ENCODE data around the gene MTG2. TPM values are rescaled to one million over a fixed set of nuclear protein-coding genes. Genes with fewer than 3 reads are reported as not detected.

Gene MTG2
- polyA plus RNA-seq, 1 donor (not counting 4 experiments of a cell fraction or from before 2014, with no cell fraction given) = 24.7 TPM

DNA sequence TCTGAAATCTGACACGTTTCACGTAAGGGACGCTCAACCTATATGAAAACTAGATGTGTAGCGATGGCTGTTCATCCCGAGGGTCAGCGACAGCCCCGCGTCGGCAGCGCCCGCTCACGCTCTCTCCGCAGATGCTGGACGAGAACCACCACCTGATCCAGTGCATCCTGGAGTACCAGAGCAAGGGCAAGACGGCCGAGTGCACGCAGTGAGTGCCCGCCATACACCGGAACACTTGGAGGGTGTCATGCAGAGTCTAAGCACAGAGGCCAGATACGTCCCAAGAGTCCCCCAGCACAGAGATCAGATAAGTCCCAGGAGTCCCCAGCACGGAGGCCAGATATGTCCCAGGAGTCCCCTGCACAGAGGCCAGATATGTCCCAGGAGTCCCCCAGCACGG lies 24.3 kb upstream of the MTG2 start:
- peaks cover 20% of the 10 kb centered on the region for H4K20me1 ChIP-seq (ENCODE audit: control insufficient read depth, extremely low read depth, insufficient read depth, low read length)
- H2AFZ ChIP-seq (ENCODE audit: control insufficient read depth, low read length) = no peak overlapping the region
- H3K79me2 ChIP-seq (ENCODE audit: control insufficient read depth, insufficient read depth, low read length) = peaks cover 28% of the 10 kb centered on the region
- dilution Hi-C loops (cut with MboI; ENCODE audit: extremely low pct_ligation_motif_present, low sequenced_read_pairs) = no loop called here
- no peak overlapping the region for H3K4me2 ChIP-seq (ENCODE audit: control insufficient read depth, extremely low read depth, insufficient read depth, low read depth, low read length)
- peaks cover 11 to 13% of the 10 kb centered on the region in 2 experiments for H3K36me3 ChIP-seq (ENCODE audit: control insufficient read depth in 2 of 2, extremely low read depth in 1 of 2, insufficient read depth in 2 of 2, low read length in 2 of 2)
- no peak for FAIRE-seq
- no peak overlapping the region for H3K4me3 ChIP-seq (ENCODE audit: control insufficient read depth in 2 of 3, extremely low read depth in 1 of 3, insufficient read depth in 2 of 3, low read depth in 1 of 3, low read length in 3 of 3)
- TF ChIP-seq, protein P1, sequence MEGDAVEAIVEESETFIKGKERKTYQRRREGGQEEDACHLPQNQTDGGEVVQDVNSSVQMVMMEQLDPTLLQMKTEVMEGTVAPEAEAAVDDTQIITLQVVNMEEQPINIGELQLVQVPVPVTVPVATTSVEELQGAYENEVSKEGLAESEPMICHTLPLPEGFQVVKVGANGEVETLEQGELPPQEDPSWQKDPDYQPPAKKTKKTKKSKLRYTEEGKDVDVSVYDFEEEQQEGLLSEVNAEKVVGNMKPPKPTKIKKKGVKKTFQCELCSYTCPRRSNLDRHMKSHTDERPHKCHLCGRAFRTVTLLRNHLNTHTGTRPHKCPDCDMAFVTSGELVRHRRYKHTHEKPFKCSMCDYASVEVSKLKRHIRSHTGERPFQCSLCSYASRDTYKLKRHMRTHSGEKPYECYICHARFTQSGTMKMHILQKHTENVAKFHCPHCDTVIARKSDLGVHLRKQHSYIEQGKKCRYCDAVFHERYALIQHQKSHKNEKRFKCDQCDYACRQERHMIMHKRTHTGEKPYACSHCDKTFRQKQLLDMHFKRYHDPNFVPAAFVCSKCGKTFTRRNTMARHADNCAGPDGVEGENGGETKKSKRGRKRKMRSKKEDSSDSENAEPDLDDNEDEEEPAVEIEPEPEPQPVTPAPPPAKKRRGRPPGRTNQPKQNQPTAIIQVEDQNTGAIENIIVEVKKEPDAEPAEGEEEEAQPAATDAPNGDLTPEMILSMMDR (optimal IDR thresholded peaks at IDR 0.05 in 1 of 3, IDR thresholded peaks at IDR 0.05 in 1 of 3, conservative IDR thresholded peaks at IDR 0.05 in 1 of 3; ENCODE audit: extremely low read depth in 1 of 3, insufficient read depth in 2 of 3, low read length in 3 of 3) = no peak
- no peak for TF ChIP-seq EZH2 (IDR thresholded peaks at IDR 0.05; ENCODE audit: low read length)
- DNase-seq (ENCODE audit: low read depth, low spot score) = no peak
- no peak overlapping the region for H3K27ac ChIP-seq (ENCODE audit: control insufficient read depth, insufficient read depth, low read length)
- no peaks in the 10 kb centered on the region for H3K27me3 ChIP-seq (ENCODE audit: control insufficient read depth, extremely low read depth, insufficient read depth, low read length)
- no peaks in the 10 kb centered on the region for H3K9me3 ChIP-seq (ENCODE audit: control insufficient read depth, low read depth, low read length)
- H3K9ac ChIP-seq (ENCODE audit: control insufficient read depth, extremely low read depth, insufficient read depth, low read length) = no peak overlapping the region
- peaks cover 37% of the 10 kb centered on the region for H3K4me1 ChIP-seq (ENCODE audit: control insufficient read depth, extremely low read depth, insufficient read depth, low read length)
- peaks cover 5% of the 10 kb centered on the region for H3K9me1 ChIP-seq (ENCODE audit: control insufficient read depth, extremely low read depth, insufficient read depth, low read length)

DNA sequence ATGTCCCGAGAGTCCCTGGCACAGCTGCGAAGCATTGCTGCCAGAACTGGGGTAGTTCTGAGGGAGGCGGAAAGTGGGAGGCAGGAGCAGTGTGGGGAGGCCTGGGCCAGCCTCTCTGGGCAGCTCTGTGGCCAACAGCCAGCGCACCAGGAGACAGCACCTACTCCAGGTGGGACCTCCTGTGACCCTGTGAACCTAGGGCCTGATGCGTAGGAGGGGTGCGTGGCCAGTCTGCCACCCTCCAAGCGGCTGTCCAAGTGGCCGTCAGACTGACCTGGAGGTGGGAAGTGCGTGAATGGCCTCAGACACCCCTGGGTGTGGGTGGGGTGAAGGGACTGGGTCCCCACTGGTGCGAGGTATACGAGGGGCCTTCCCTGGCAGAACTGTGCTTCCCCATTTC lies 23.8 kb upstream of the MTG2 start:
- DNase-seq (ENCODE audit: low read depth, low spot score) = no peak
- FAIRE-seq = no peak
- peaks cover 11 to 13% of the 10 kb centered on the region in 2 experiments for H3K36me3 ChIP-seq (ENCODE audit: control insufficient read depth in 2 of 2, extremely low read depth in 1 of 2, insufficient read depth in 2 of 2, low read length in 2 of 2)
- H3K9me1 ChIP-seq (ENCODE audit: control insufficient read depth, extremely low read depth, insufficient read depth, low read length) = peaks cover 5% of the 10 kb centered on the region
- H3K27me3 ChIP-seq (ENCODE audit: control insufficient read depth, extremely low read depth, insufficient read depth, low read length) = no peaks in the 10 kb centered on the region
- dilution Hi-C loops (cut with MboI; ENCODE audit: extremely low pct_ligation_motif_present, low sequenced_read_pairs) = no loop called here
- H3K27ac ChIP-seq (ENCODE audit: control insufficient read depth, insufficient read depth, low read length) = no peak overlapping the region
- no peak for TF ChIP-seq EZH2 (IDR thresholded peaks at IDR 0.05; ENCODE audit: low read length)
- TF ChIP-seq, protein P1 (optimal IDR thresholded peaks at IDR 0.05 in 1 of 3, IDR thresholded peaks at IDR 0.05 in 1 of 3, conservative IDR thresholded peaks at IDR 0.05 in 1 of 3; ENCODE audit: extremely low read depth in 1 of 3, insufficient read depth in 2 of 3, low read length in 3 of 3) = no peak
- H2AFZ ChIP-seq (ENCODE audit: control insufficient read depth, low read length) = no peak overlapping the region
- H3K4me2 ChIP-seq (ENCODE audit: control insufficient read depth, extremely low read depth, insufficient read depth, low read depth, low read length) = no peak overlapping the region
- H3K4me3 ChIP-seq (ENCODE audit: control insufficient read depth in 2 of 3, extremely low read depth in 1 of 3, insufficient read depth in 2 of 3, low read depth in 1 of 3, low read length in 3 of 3) = no peak overlapping the region
- no peaks in the 10 kb centered on the region for H3K9me3 ChIP-seq (ENCODE audit: control insufficient read depth, low read depth, low read length)
- peaks cover 37% of the 10 kb centered on the region for H3K4me1 ChIP-seq (ENCODE audit: control insufficient read depth, extremely low read depth, insufficient read depth, low read length)
- H3K9ac ChIP-seq (ENCODE audit: control insufficient read depth, extremely low read depth, insufficient read depth, low read length) = no peak overlapping the region
- H4K20me1 ChIP-seq (ENCODE audit: control insufficient read depth, extremely low read depth, insufficient read depth, low read length) = peaks cover 18% of the 10 kb centered on the region
- H3K79me2 ChIP-seq (ENCODE audit: control insufficient read depth, insufficient read depth, low read length) = peaks cover 24% of the 10 kb centered on the region

Measured in keratinocyte (primary cell).